ENCODE measurements around the gene SETD5. TPM values are rescaled to one million over a fixed set of nuclear protein-coding genes. Genes with fewer than 3 reads are reported as not detected.

The SETD5 gene
- total RNA-seq, 1 experiment from 2014 or later, result 279 TPM

DNA sequence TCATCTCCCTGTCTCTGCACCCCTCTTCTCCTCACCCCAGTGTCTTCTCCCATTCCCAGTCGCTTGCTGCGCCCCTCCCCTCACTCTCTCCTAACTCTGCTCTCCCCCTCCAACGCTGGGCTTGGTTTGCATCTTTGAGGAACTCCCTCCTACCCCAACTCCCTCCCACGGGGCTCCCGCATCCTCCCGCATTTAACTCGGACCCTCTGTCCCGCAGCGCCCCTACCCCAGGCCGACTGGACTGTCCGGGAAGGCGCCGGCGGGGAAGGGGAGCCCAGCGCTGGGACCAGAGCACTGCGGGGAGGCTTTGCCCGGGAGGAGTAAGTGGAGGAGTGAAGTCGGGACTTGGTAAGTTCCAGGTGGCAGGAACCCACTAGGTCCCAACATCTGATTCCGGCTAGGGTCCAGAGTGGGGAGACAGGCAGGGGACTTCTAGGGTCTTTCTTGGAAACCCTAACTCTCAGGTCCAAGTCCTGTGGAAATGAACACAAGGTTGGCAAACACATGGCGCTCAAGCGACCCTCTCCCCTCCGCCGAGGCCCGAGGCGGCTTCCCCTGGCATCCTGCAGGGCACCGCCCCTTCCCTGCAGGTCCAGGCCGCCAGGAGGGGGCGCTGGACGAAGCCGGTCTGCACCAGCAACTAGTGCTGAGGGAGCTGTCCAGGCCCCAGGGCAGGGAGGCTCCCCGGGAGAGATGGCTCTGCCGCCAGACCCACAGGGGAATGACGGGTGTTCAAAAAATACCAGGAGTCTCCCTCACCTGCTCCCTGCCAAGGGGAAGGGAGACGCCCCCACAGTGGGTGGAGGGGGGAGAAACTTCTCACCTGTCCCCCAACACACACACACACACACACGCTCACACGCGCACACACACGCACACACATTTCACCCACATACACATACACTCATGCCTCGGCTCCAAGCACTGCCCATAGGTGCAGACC, 103.0 kb downstream of the SETD5 start (continued):
- no peak for TF ChIP-seq ELF4 (CRISPR knock-in tag; IDR thresholded peaks at IDR 0.05; ENCODE audit: low read depth)
- TF ChIP-seq SP1 (CRISPR knock-in tag; conservative IDR thresholded peaks at IDR 0.05), result 0 out of 2 replicates have a peak, but pooled peaks have one; percentile 35
- TF ChIP-seq ZNF263 (CRISPR knock-in tag; IDR thresholded peaks at IDR 0.05; ENCODE audit: low read depth), result peak; percentile 91
- peak; percentile 39; the same call in 1 of the 2 replicates for TF ChIP-seq FOXK1 (CRISPR knock-in tag; IDR thresholded peaks at IDR 0.05)
- TF ChIP-seq, protein P1, sequence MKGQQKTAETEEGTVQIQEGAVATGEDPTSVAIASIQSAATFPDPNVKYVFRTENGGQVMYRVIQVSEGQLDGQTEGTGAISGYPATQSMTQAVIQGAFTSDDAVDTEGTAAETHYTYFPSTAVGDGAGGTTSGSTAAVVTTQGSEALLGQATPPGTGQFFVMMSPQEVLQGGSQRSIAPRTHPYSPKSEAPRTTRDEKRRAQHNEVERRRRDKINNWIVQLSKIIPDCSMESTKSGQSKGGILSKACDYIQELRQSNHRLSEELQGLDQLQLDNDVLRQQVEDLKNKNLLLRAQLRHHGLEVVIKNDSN (CRISPR knock-in tag; IDR thresholded peaks at IDR 0.05), result no peak
- no peak for TF ChIP-seq IRF2 (CRISPR knock-in tag; IDR thresholded peaks at IDR 0.05; ENCODE audit: borderline replicate concordance, low read depth)
- TF ChIP-seq ZNF425 (CRISPR knock-in tag; conservative IDR thresholded peaks at IDR 0.05), result no peak
- 0 out of 2 replicates have a peak, but pooled peaks have one; percentile 4 for TF ChIP-seq ZNF138 (CRISPR knock-in tag; conservative IDR thresholded peaks at IDR 0.05)
- no peak; the same call in 1 of the 2 replicates for TF ChIP-seq TEAD4 (CRISPR knock-in tag; IDR thresholded peaks at IDR 0.05)
- peak; percentile 37; the same call in 1 of the 2 replicates for TF ChIP-seq ZBTB21 (CRISPR knock-in tag; IDR thresholded peaks at IDR 0.05; ENCODE audit: borderline replicate concordance)
- no peak for TF ChIP-seq ATF1 (CRISPR knock-in tag; IDR thresholded peaks at IDR 0.05)

- H3K9me3 Mint-ChIP-seq, result no peaks in the 10 kb centered on the region
- H3K27me3 Mint-ChIP-seq (ENCODE audit: low read depth), result peaks cover 49% of the 10 kb centered on the region
- ATAC-seq (no peak), DNase-seq (ENCODE audit: low spot score) (no peak)
- H3K27ac Mint-ChIP-seq, result no peak overlapping the region
- POLR2A ChIA-PET, result interaction anchor here (0.6 to 0.7 kb wide), 3 partner anchors 53 to 162 kb away, joined by 3 to 5 read pairs (median 3); partner anchors contain the start of gene LHFPL4
- TF ChIP-seq SMAD4 (CRISPR knock-in tag; IDR thresholded peaks at IDR 0.05), result no peak
- TF ChIP-seq ZNF416 (CRISPR knock-in tag; IDR thresholded peaks at IDR 0.05), result no peak
- no peak for TF ChIP-seq JUN (CRISPR knock-in tag; IDR thresholded peaks at IDR 0.05)
- no peak for TF ChIP-seq FOXP4 (CRISPR knock-in tag; IDR thresholded peaks at IDR 0.05)
- TF ChIP-seq AR (CRISPR knock-in tag; IDR thresholded peaks at IDR 0.05), result no peak
- TF ChIP-seq ZNF423 (CRISPR knock-in tag; IDR thresholded peaks at IDR 0.05), result no peak
- no peak for TF ChIP-seq FOXK1 (CRISPR knock-in tag; IDR thresholded peaks at IDR 0.05)
- no peak for TF ChIP-seq ELF4 (CRISPR knock-in tag; IDR thresholded peaks at IDR 0.05; ENCODE audit: low read depth)
- no peak for TF ChIP-seq ZNF512 (CRISPR knock-in tag; IDR thresholded peaks at IDR 0.05; ENCODE audit: borderline replicate concordance)
- no peak for TF ChIP-seq ZBTB43 (CRISPR knock-in tag; IDR thresholded peaks at IDR 0.05)
- H3K4me1 Mint-ChIP-seq, result peaks cover 11% of the 10 kb centered on the region
- CTCF ChIA-PET, result interaction anchor here (0.5 to 7.4 kb wide), 46 partner anchors 9 to 317 kb away, joined by 3 to 162 read pairs (median 4); partner anchors contain the start of genes ARPC4, BRPF1, MTMR14 and OGG1
- peak overlapping the region; percentile 54; the same call in 1 of the 2 replicates for H3K4me3 Mint-ChIP-seq
- H3K36me3 Mint-ChIP-seq, result 0 out of 2 replicates have a peak, but pooled peaks cover 2% of the 10 kb centered on the region
These were observed 103.8 kb downstream of the SETD5 start for GRCh38 chr3:9501226-9501625.
